Ecto neural progenitor cell (in vitro differentiated cells): ENCODE data around the gene PGAP6.
"Not testable (repeated sequence)": the region's sequence is repeated elsewhere in the genome, so short reads cannot be mapped to it uniquely, and the experiment has no call there.

Experiments
- DNase-seq: peaks from one replicate; pipeline ENCODE4 v3.0.0-alpha.2; 2018; ENCODE audit warnings: low spot score

Gene PGAP6

GRCh38 chr16:378113-378820, 3.5 kb downstream of the PGAP6 start:
- not testable (repeated sequence) for DNase-seq

- no peak for DNase-seq
These were observed 4.3 kb downstream of the PGAP6 start for GRCh38 chr16:377419-377951.

- no peak for DNase-seq
These were observed 4.9 kb downstream of the PGAP6 start for GRCh38 chr16:376817-377418.

- DNase-seq, result no peak
These were observed 5.6 kb downstream of the PGAP6 start for GRCh38 chr16:375927-376816.

- no peak for DNase-seq
These were observed 6.6 kb downstream of the PGAP6 start for GRCh38 chr16:375212-375611.

GRCh38 chr16:374616-374926, 7.2 kb downstream of the PGAP6 start:
- no peak for DNase-seq

GRCh38 chr16:373848-374615, 7.7 kb downstream of the PGAP6 start:
- DNase-seq, result no peak

GRCh38 chr16:373020-373598, 8.7 kb downstream of the PGAP6 start:
- no peak for DNase-seq

GRCh38 chr16:372302-372983, 9.3 kb downstream of the PGAP6 start:
- no peak for DNase-seq

GRCh38 chr16:371515-372301, 10.1 kb downstream of the PGAP6 start:
- no peak for DNase-seq

GRCh38 chr16:370979-371514, 10.7 kb downstream of the PGAP6 start:
- no peak for DNase-seq

- DNase-seq, result peak; percentile 92
These were observed 11.3 kb downstream of the PGAP6 start, which contains the start of gene MRPL28 for GRCh38 chr16:370443-370842. MRPL28 (minus strand) TSS chr16:370538; CDS start chr16:370218, 320 bp downstream.

GRCh38 chr16:369866-370436, 11.8 kb downstream of the PGAP6 start:
- DNase-seq, result no peak

- no peak for DNase-seq
These were observed 12.4 kb downstream of the PGAP6 start for GRCh38 chr16:369275-369865.

GRCh38 chr16:368388-369158, 13.2 kb downstream of the PGAP6 start:
- DNase-seq, result no peak

- DNase-seq, result no peak
These were observed 14.4 kb downstream of the PGAP6 start for GRCh38 chr16:367333-367903.

GRCh38 chr16:366476-366875, 15.3 kb downstream of the PGAP6 start:
- DNase-seq, result no peak
